Lower leg skin (tissue), 4 donors: ENCODE data around the gene HINT2. TPM values are rescaled to one million over a fixed set of nuclear protein-coding genes. Genes with fewer than 3 reads are reported as not detected.

Experiments
- DNase-seq, 2 donors: peaks; one replicate each; pipeline ENCODE4 v3.0.0-alpha.2; 2019; ENCODE audit warnings: low spot score in 2 of 2
- H3K4me3 ChIP-seq: fragments of 200-600 bp; sonication (generic); 2 replicates; pipeline ENCODE4 v1.5.1; 2017; ENCODE audit warnings: mild to moderate bottlenecking, low read depth; ENCODE audit not compliant: poor library complexity, severe bottlenecking
- CTCF ChIP-seq, 3 donors: fragments of 450-650 bp; IDR thresholded peaks; one replicate each; pipeline ENCODE4 v1.5.1; 2016; ENCODE audit warnings: antibody characterized with exemption in 3 of 3, mild to moderate bottlenecking in 3 of 3, moderate library complexity in 2 of 3
- POLR2A ChIP-seq, 2 donors: fragments of 450-650 bp; IDR thresholded peaks; one replicate each; pipeline ENCODE4 v1.6.1; 2016 to 2017; ENCODE audit warnings: antibody characterized with exemption in 2 of 2, mild to moderate bottlenecking in 1 of 2, moderate library complexity in 1 of 2
- WGBS, 2 donors: methylation state at CpG; one replicate each; pipeline ENCODE4 v1.1.5; 2018; 5-methylcytosine and 5-hydroxymethylcytosine counted together
- intact Hi-C: fragments of 100-400 bp; cut with DNase I; formaldehyde crosslinking; loops from one replicate; pipeline ENCODE4 v1.15.0; 2023; ENCODE audit warnings: low total_unique reads
- total RNA-seq, 4 donors: library from RNA; depleted of rRNA; stranded (reverse); fragments of >200 nt; gene quantifications; one replicate each; pipeline ENCODE4 v1.1.0, GENCODE V29; 2016

Gene HINT2
- total RNA-seq, 4 donors from 2014 or later: 17.8 to 27.9 (median 19.9) TPM

DNA sequence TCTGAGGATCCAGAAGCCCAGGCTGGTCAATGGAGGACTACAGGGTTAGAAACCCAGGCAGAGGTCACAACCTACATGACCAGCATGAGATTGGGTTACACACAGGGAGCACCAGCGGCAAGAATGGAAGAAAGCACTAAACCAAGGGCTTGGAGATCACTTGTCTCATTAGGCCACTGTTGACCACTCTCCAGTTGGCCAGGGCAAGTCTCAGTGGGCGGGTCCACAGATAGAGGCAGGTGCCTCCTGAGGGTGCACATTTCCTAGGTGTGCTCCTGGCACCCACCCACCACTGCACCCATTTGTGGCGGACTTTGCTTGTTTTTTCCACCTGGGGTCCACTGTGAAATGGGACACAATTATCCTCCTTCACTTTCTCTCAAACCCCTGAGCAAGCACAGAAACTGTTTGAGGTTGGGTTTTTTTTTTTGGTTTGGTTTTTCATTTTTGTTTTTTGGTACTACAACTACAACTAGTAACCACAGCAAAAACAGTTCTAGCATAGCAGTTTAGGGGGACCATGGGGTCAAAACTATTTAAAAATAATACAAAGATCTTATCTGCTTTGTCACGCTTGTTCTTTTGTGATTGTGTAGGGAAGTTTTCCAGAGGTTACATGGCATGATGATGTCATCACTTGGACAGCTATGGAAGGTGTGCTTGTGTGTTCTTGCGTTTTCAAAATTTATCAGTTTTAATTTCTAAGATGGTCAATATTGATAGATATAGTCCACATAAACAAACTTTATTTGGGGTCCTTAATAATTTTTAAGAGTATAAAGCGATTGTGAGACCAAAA lies 17.3 kb downstream of the HINT2 start:
- intact Hi-C loops: no loop called here
- no peak for TF ChIP-seq POLR2A (IDR thresholded peaks at IDR 0.05)
- no peak for TF ChIP-seq CTCF (IDR thresholded peaks at IDR 0.05)
- DNase-seq: no peak
- H3K4me3 ChIP-seq: no peak overlapping the region
- WGBS, 2 donors: 84 to 86% methylated on average over 6 of the region's 6 CpGs

DNA sequence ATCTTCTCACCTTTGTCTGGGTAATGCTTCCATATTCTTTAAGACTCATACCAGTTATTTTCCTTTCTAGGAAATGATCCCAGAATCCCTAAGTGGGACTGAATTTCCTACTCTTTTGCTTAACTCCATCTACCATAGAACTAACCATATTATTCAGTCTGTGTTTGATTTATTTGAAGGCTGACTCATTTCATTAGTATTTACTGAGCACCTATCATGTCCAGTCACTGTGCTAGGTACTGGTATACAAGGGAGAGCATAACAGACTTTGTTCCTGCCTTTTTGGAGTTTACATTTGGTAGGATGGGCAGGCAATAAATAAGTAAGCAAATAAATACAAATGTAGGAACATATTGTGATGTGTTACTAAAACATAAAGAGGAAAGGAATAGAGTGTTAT lies 19.1 kb downstream of the HINT2 start:
- H3K4me3 ChIP-seq: no peak overlapping the region
- intact Hi-C loops: no loop called here
- DNase-seq: no peak
- no peak for TF ChIP-seq POLR2A (IDR thresholded peaks at IDR 0.05)
- TF ChIP-seq CTCF (IDR thresholded peaks at IDR 0.05): no peak

- H3K4me3 ChIP-seq: no peak overlapping the region
- TF ChIP-seq CTCF (IDR thresholded peaks at IDR 0.05): no peak
- no peak for TF ChIP-seq POLR2A (IDR thresholded peaks at IDR 0.05)
- WGBS, 2 donors: 65 to 67% methylated on average over 2 of the region's 2 CpGs
- DNase-seq: no peak
- intact Hi-C loops: loop anchor here (5.0 kb wide), 2 partner anchors 89 to 154 kb away; no protein-coding TSS in a partner anchor
Measured at GRCh38 chr9:35793461-35793860, 21.4 kb downstream of the HINT2 start.

- DNase-seq: no peak
- no peak for TF ChIP-seq POLR2A (IDR thresholded peaks at IDR 0.05)
- no peak for TF ChIP-seq CTCF (IDR thresholded peaks at IDR 0.05)
- no peak overlapping the region for H3K4me3 ChIP-seq
- WGBS, 2 donors: 83 to 86% methylated on average over 14 of the region's 14 CpGs
- intact Hi-C loops: loop anchor here (5.0 kb wide), 2 partner anchors 89 to 154 kb away; no protein-coding TSS in a partner anchor
Measured at GRCh38 chr9:35792826-35793225, 22.0 kb downstream of the HINT2 start.

- H3K4me3 ChIP-seq: no peak overlapping the region
- 70 to 78% methylated on average over 23 to 26 of the region's 34 CpGs for WGBS, 2 donors
- DNase-seq: no peak
- TF ChIP-seq POLR2A (IDR thresholded peaks at IDR 0.05): no peak
- no peak for TF ChIP-seq CTCF (IDR thresholded peaks at IDR 0.05)
- intact Hi-C loops: loop anchor here (5.0 kb wide), 2 partner anchors 90 to 155 kb away; no protein-coding TSS in a partner anchor
Measured at GRCh38 chr9:35792024-35792813, 22.6 kb downstream of the HINT2 start.
